ENCODE measurements around the gene TPM3.

GRCh38 chr1:154117642-154118041 is 74.3 kb downstream of the TPM3 start:
- TF ChIP-seq POLR2AphosphoS5 (IDR thresholded peaks at IDR 0.05; ENCODE audit: insufficient read depth in 1 of 2, low read depth in 1 of 2) (no peak), CTCF (IDR thresholded peaks at IDR 0.05) (no peak), POLR2A (IDR thresholded peaks at IDR 0.05) (no peak)

Measured in vagina (tissue), 2 donors.